Loucy (cell line): ENCODE results near the gene SDC3.

ENCODE experiments used
- H2AFZ ChIP-seq: fragments of 200-600 bp; sonication (generic); 2 replicates; pipeline ENCODE4 v1.6.0; 2016; ENCODE audit warnings: antibody characterized with exemption, mild to moderate bottlenecking, low read length, moderate library complexity
- H3F3A ChIP-seq: fragments of 200-600 bp; 2 replicates; pipeline ENCODE4 v1.6.0; 2016; ENCODE audit warnings: antibody characterized with exemption, low read depth, mild to moderate bottlenecking
- H3K27me3 ChIP-seq: fragments of 200-600 bp; sonication (generic); 2 replicates; pipeline ENCODE4 v1.6.1; 2014; ENCODE audit warnings: low read length, mild to moderate bottlenecking; ENCODE audit not compliant: insufficient read depth, poor library complexity, severe bottlenecking
- H3K36me3 ChIP-seq: fragments of 200-600 bp; sonication (generic); 2 replicates; pipeline ENCODE4 v1.6.1; 2016; ENCODE audit warnings: low read length; ENCODE audit not compliant: insufficient read depth
- H3K4me1 ChIP-seq: fragments of 200-600 bp; sonication (generic); 2 replicates; pipeline ENCODE4 v1.5.1; 2014; ENCODE audit warnings: low read length, mild to moderate bottlenecking; ENCODE audit not compliant: insufficient read depth, poor library complexity, severe bottlenecking
- H3K4me2 ChIP-seq: fragments of 200-600 bp; sonication (generic); 2 replicates; pipeline ENCODE4 v1.6.0; 2014; ENCODE audit warnings: antibody characterized with exemption, low read length, low read depth, mild to moderate bottlenecking; ENCODE audit not compliant: poor library complexity, severe bottlenecking
- H3K4me3 ChIP-seq: fragments of 200-600 bp; sonication (generic); 2 replicates; pipeline ENCODE4 v1.5.1; 2014; ENCODE audit warnings: low read length, mild to moderate bottlenecking, mixed read lengths; ENCODE audit not compliant: poor library complexity, severe bottlenecking
- H3K79me2 ChIP-seq: fragments of 200-600 bp; sonication (generic); 2 replicates; pipeline ENCODE4 v1.6.1; 2014; ENCODE audit warnings: low read length; ENCODE audit not compliant: insufficient read depth
- H3K9ac ChIP-seq: fragments of 200-600 bp; sonication (generic); 2 replicates; pipeline ENCODE4 v1.6.0; 2014; ENCODE audit warnings: mild to moderate bottlenecking, low read depth, low read length, moderate library complexity; ENCODE audit not compliant: poor library complexity, severe bottlenecking
- H3K9me2 ChIP-seq: fragments of 200-600 bp; sonication (generic); replicated peaks from 2 replicates; pipeline ENCODE4 v1.6.1; 2016; ENCODE audit warnings: low read depth, low read length, mixed read lengths
- H3K9me3 ChIP-seq: fragments of 200-600 bp; sonication (generic); 2 replicates; pipeline ENCODE4 v1.6.1; 2014; ENCODE audit warnings: mild to moderate bottlenecking, antibody characterized with exemption, low read length, low read depth; ENCODE audit not compliant: insufficient read depth
- H4K20me1 ChIP-seq: fragments of 200-600 bp; sonication (generic); 2 replicates; pipeline ENCODE4 v1.6.0; 2014; ENCODE audit warnings: antibody characterized with exemption, low read length, mild to moderate bottlenecking; ENCODE audit not compliant: insufficient read depth, poor library complexity, severe bottlenecking
- CTCF ChIP-seq: fragments of 200-600 bp; sonication (generic); conservative IDR thresholded peaks from 2 replicates; pipeline ENCODE4 v1.5.1; 2014; ENCODE audit warnings: mild to moderate bottlenecking, antibody characterized with exemption, low read length
- EZH2phosphoT487 ChIP-seq: fragments of 200-600 bp; IDR thresholded peaks from 2 replicates; pipeline ENCODE4 v1.6.1; 2018; ENCODE audit warnings: antibody characterized with exemption, mild to moderate bottlenecking, moderate library complexity, borderline replicate concordance

SDC3 gene

GRCh38 chr1:30847358-30847972, 61.1 kb downstream of the SDC3 start:
- H3K36me3 ChIP-seq, result no peaks in the 10 kb centered on the region
- no peaks in the 10 kb centered on the region for H3F3A ChIP-seq
- no peaks in the 10 kb centered on the region for H4K20me1 ChIP-seq
- H2AFZ ChIP-seq, result no peak overlapping the region
- TF ChIP-seq CTCF, result no peak
- no peak for TF ChIP-seq EZH2phosphoT487
- no peak overlapping the region for H3K4me2 ChIP-seq
- no peaks in the 10 kb centered on the region for H3K79me2 ChIP-seq
- H3K9me2 ChIP-seq, result no peaks in the 10 kb centered on the region
- H3K4me3 ChIP-seq, result no peak overlapping the region
- H3K9ac ChIP-seq, result no peak overlapping the region
- H3K9me3 ChIP-seq, result no peaks in the 10 kb centered on the region
- no peaks in the 10 kb centered on the region for H3K4me1 ChIP-seq
- H3K27me3 ChIP-seq, result peaks cover 6% of the 10 kb centered on the region

- H2AFZ ChIP-seq, result no peak overlapping the region
- no peaks in the 10 kb centered on the region for H3F3A ChIP-seq
- H3K27me3 ChIP-seq, result peaks cover 11% of the 10 kb centered on the region
- H3K4me1 ChIP-seq, result no peaks in the 10 kb centered on the region
- H3K9ac ChIP-seq, result no peak overlapping the region
- no peak overlapping the region for H3K4me3 ChIP-seq
- no peaks in the 10 kb centered on the region for H3K9me2 ChIP-seq
- no peaks in the 10 kb centered on the region for H3K36me3 ChIP-seq
- H3K4me2 ChIP-seq, result no peak overlapping the region
- no peak for TF ChIP-seq CTCF
- no peak for TF ChIP-seq EZH2phosphoT487
- H4K20me1 ChIP-seq, result no peaks in the 10 kb centered on the region
- H3K79me2 ChIP-seq, result no peaks in the 10 kb centered on the region
- H3K9me3 ChIP-seq, result no peaks in the 10 kb centered on the region
Observed at GRCh38 chr1:30846587-30846986, 62.0 kb downstream of the SDC3 start.

- no peaks in the 10 kb centered on the region for H3K9me2 ChIP-seq
- H3K79me2 ChIP-seq, result no peaks in the 10 kb centered on the region
- H4K20me1 ChIP-seq, result no peaks in the 10 kb centered on the region
- no peaks in the 10 kb centered on the region for H3K4me1 ChIP-seq
- no peak overlapping the region for H3K9ac ChIP-seq
- no peaks in the 10 kb centered on the region for H3K36me3 ChIP-seq
- peaks cover 17% of the 10 kb centered on the region for H3K27me3 ChIP-seq
- H2AFZ ChIP-seq, result no peak overlapping the region
- no peaks in the 10 kb centered on the region for H3F3A ChIP-seq
- no peaks in the 10 kb centered on the region for H3K9me3 ChIP-seq
- no peak overlapping the region for H3K4me2 ChIP-seq
- no peak for TF ChIP-seq EZH2phosphoT487
- peak; percentile 37; the same call in 1 of the 2 replicates for TF ChIP-seq CTCF
- no peak overlapping the region for H3K4me3 ChIP-seq
Observed at GRCh38 chr1:30845904-30846290, 62.7 kb downstream of the SDC3 start.
